BE2C (cell line): ENCODE results near the gene MAGI1.
A peak's percentile ranks its signal among the peaks of the same experiment; 100 is the strongest.

Source experiments
- DNase-seq: peaks from one replicate; pipeline ENCODE4 v3.0.0-alpha.2; 2020
- H3K27me3 ChIP-seq: fragments of 250-450 bp; sonication (Bioruptor Pico); 2 replicates; pipeline ENCODE4 v1.5.1; 2020; ENCODE audit warnings: mild to moderate bottlenecking
- H3K36me3 ChIP-seq: fragments of 250-450 bp; sonication (Bioruptor Pico); 2 replicates; pipeline ENCODE4 v1.5.1; 2020; ENCODE audit warnings: mild to moderate bottlenecking
- H3K4me1 ChIP-seq: fragments of 250-450 bp; sonication (Bioruptor Pico); 2 replicates; pipeline ENCODE4 v1.5.1; 2020
- H3K4me3 ChIP-seq: 2 replicates; pipeline ENCODE4 v1.5.1; 2011; ENCODE audit warnings: low read depth, low read length
- H3K9me3 ChIP-seq: fragments of 250-450 bp; sonication (Bioruptor Pico); 2 replicates; pipeline ENCODE4 v1.5.1; 2020
- CTCF ChIP-seq: IDR thresholded peaks from 2 replicates; pipeline ENCODE4 v1.5.1; 2012; ENCODE audit warnings: mild to moderate bottlenecking, low read depth, low read length

The MAGI1 gene

GRCh38 chr3:65786890-65787289, 251.8 kb downstream of the MAGI1 start:
- Histone ChIP-seq H3K36me3 (no peaks in the 10 kb centered on the region), H3K27me3 (no peaks in the 10 kb centered on the region), H3K4me1 (no peaks in the 10 kb centered on the region), H3K9me3 (no peaks in the 10 kb centered on the region), H3K4me3 (no peak overlapping the region)
- no peak for TF ChIP-seq CTCF
- DNase-seq, result no peak

GRCh38 chr3:65785065-65785645, 253.6 kb downstream of the MAGI1 start:
- TF ChIP-seq CTCF, result peak; percentile 79
- DNase-seq, result peak; percentile 24
- Histone ChIP-seq H3K4me3 (no peak overlapping the region), H3K36me3 (no peaks in the 10 kb centered on the region), H3K4me1 (no peaks in the 10 kb centered on the region), H3K9me3 (no peaks in the 10 kb centered on the region), H3K27me3 (no peaks in the 10 kb centered on the region)

GRCh38 chr3:65783117-65783516, 255.6 kb downstream of the MAGI1 start:
- H3K27me3 ChIP-seq, result no peaks in the 10 kb centered on the region
- TF ChIP-seq CTCF, result no peak
- no peak for DNase-seq
- no peak overlapping the region for H3K4me3 ChIP-seq
- no peaks in the 10 kb centered on the region for H3K4me1 ChIP-seq
- H3K36me3 ChIP-seq, result no peaks in the 10 kb centered on the region
- H3K9me3 ChIP-seq, result no peaks in the 10 kb centered on the region

- TF ChIP-seq CTCF, result no peak
- H3K4me3 ChIP-seq, result no peak overlapping the region
- H3K36me3 ChIP-seq, result no peaks in the 10 kb centered on the region
- H3K4me1 ChIP-seq, result no peaks in the 10 kb centered on the region
- no peak for DNase-seq
- H3K27me3 ChIP-seq, result no peaks in the 10 kb centered on the region
- no peaks in the 10 kb centered on the region for H3K9me3 ChIP-seq
These were observed 257.1 kb downstream of the MAGI1 start for GRCh38 chr3:65781594-65781993.

- H3K36me3 ChIP-seq, result no peaks in the 10 kb centered on the region
- no peaks in the 10 kb centered on the region for H3K27me3 ChIP-seq
- H3K4me1 ChIP-seq, result no peaks in the 10 kb centered on the region
- no peak for DNase-seq
- H3K9me3 ChIP-seq, result no peaks in the 10 kb centered on the region
- no peak for TF ChIP-seq CTCF
- no peak overlapping the region for H3K4me3 ChIP-seq
These were observed 259.3 kb downstream of the MAGI1 start for GRCh38 chr3:65779390-65779789.

GRCh38 chr3:65778968-65779367, 259.8 kb downstream of the MAGI1 start:
- no peaks in the 10 kb centered on the region for H3K9me3 ChIP-seq
- no peak for TF ChIP-seq CTCF
- H3K4me1 ChIP-seq, result no peaks in the 10 kb centered on the region
- no peaks in the 10 kb centered on the region for H3K27me3 ChIP-seq
- H3K4me3 ChIP-seq, result no peak overlapping the region
- no peak for DNase-seq
- no peaks in the 10 kb centered on the region for H3K36me3 ChIP-seq
